ENCODE results near the gene APBA1. TPM values are rescaled to one million over a fixed set of nuclear protein-coding genes. Genes with fewer than 3 reads are reported as not detected.

APBA1 gene
- total RNA-seq, 1 donor from 2014 or later: 6.2 TPM

GRCh38 chr9:69470186-69470977 is 201.8 kb downstream of the APBA1 start:
- Histone ChIP-seq H3K36me3 (no peaks in the 10 kb centered on the region), H3K4me1 (no peaks in the 10 kb centered on the region), H3K4me3 (no peak overlapping the region), H3K9me3 (no peaks in the 10 kb centered on the region), H3K27ac (no peak overlapping the region), H3K27me3 (no peaks in the 10 kb centered on the region)
- no peak for ATAC-seq
- intact Hi-C loops (cut with DNase I): no loop called here
- TF ChIP-seq, protein P1, sequence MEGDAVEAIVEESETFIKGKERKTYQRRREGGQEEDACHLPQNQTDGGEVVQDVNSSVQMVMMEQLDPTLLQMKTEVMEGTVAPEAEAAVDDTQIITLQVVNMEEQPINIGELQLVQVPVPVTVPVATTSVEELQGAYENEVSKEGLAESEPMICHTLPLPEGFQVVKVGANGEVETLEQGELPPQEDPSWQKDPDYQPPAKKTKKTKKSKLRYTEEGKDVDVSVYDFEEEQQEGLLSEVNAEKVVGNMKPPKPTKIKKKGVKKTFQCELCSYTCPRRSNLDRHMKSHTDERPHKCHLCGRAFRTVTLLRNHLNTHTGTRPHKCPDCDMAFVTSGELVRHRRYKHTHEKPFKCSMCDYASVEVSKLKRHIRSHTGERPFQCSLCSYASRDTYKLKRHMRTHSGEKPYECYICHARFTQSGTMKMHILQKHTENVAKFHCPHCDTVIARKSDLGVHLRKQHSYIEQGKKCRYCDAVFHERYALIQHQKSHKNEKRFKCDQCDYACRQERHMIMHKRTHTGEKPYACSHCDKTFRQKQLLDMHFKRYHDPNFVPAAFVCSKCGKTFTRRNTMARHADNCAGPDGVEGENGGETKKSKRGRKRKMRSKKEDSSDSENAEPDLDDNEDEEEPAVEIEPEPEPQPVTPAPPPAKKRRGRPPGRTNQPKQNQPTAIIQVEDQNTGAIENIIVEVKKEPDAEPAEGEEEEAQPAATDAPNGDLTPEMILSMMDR (IDR thresholded peaks at IDR 0.05): no peak
- DNase-seq: no peak

DNA sequence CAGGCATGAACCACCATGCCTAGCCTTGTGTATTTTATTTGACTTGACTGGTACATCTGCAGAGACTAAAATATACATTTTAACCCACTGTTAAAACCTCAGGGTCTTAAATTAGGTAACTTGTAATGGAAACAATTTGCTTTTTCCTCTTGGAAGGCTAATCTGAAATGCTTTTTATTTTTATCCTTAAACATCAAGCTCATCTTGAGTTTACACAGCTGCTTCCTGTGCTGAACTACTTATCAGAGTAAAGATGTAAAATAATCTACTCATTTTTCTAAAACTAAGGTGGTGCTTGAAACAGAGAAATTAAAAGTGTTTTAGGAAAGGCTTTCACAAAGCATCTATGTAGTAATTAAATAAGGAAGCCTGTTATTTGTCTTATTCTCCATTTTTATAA is 203.0 kb downstream of the APBA1 start:
- DNase-seq (no peak), ATAC-seq (no peak)
- H3K27ac ChIP-seq: no peak overlapping the region
- H3K9me3 ChIP-seq: no peaks in the 10 kb centered on the region
- intact Hi-C loops (cut with DNase I): no loop called here
- no peaks in the 10 kb centered on the region for H3K36me3 ChIP-seq
- H3K4me3 ChIP-seq: no peak overlapping the region
- no peaks in the 10 kb centered on the region for H3K4me1 ChIP-seq
- TF ChIP-seq, protein P1 (IDR thresholded peaks at IDR 0.05): no peak
- H3K27me3 ChIP-seq: no peaks in the 10 kb centered on the region

GRCh38 chr9:69468380-69468779 is 203.8 kb downstream of the APBA1 start:
- TF ChIP-seq, protein P1 (IDR thresholded peaks at IDR 0.05): no peak
- Histone ChIP-seq H3K9me3 (no peaks in the 10 kb centered on the region), H3K36me3 (no peaks in the 10 kb centered on the region), H3K27me3 (no peaks in the 10 kb centered on the region), H3K27ac (no peak overlapping the region), H3K4me1 (no peaks in the 10 kb centered on the region), H3K4me3 (no peak overlapping the region)
- ATAC-seq (no peak), DNase-seq (no peak)
- intact Hi-C loops (cut with DNase I): no loop called here

- Histone ChIP-seq H3K4me1 (no peaks in the 10 kb centered on the region), H3K27me3 (no peaks in the 10 kb centered on the region), H3K27ac (no peak overlapping the region), H3K36me3 (no peaks in the 10 kb centered on the region), H3K4me3 (no peak overlapping the region), H3K9me3 (no peaks in the 10 kb centered on the region)
- intact Hi-C loops (cut with DNase I): no loop called here
- DNase-seq (no peak), ATAC-seq (no peak)
- TF ChIP-seq, protein P1 (IDR thresholded peaks at IDR 0.05): no peak
Observed at GRCh38 chr9:69466151-69466550, 206.0 kb downstream of the APBA1 start.

- ATAC-seq (no peak), DNase-seq (no peak)
- intact Hi-C loops (cut with DNase I): no loop called here
- no peaks in the 10 kb centered on the region for H3K27me3 ChIP-seq
- no peaks in the 10 kb centered on the region for H3K36me3 ChIP-seq
- no peak overlapping the region for H3K27ac ChIP-seq
- no peak overlapping the region for H3K4me3 ChIP-seq
- H3K4me1 ChIP-seq: no peaks in the 10 kb centered on the region
- no peaks in the 10 kb centered on the region for H3K9me3 ChIP-seq
- TF ChIP-seq, protein P1 (IDR thresholded peaks at IDR 0.05): no peak
Observed at GRCh38 chr9:69465473-69465872, 206.7 kb downstream of the APBA1 start.
